Fibroblast of the conjunctiva (primary cell): ENCODE measurements around the gene TENM3.

Source experiments
- DNase-seq: peaks from one replicate; pipeline ENCODE4 v3.0.0-alpha.2; 2010; ENCODE audit warnings: low read depth

The TENM3 gene

DNA sequence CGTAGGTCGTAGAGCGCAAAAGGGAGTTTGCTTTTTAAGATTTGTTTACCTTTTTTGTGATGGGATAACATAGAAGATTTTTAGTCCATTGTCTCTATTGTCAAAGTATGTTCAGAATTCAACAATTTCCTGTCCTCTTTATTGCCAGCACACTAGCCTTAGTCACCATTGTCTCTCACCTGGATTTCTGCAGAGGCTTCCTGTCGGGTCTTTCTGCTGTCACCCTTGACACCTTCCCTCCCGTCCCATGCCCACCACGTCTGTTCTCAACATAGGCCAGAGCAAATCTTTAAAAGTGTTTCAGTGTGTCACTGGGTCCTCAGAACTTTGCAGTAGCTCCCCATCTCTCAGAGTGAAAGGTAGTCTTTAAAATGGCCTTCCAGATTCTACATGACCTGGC, 323.9 kb downstream of the TENM3 start:
- no peak for DNase-seq

DNA sequence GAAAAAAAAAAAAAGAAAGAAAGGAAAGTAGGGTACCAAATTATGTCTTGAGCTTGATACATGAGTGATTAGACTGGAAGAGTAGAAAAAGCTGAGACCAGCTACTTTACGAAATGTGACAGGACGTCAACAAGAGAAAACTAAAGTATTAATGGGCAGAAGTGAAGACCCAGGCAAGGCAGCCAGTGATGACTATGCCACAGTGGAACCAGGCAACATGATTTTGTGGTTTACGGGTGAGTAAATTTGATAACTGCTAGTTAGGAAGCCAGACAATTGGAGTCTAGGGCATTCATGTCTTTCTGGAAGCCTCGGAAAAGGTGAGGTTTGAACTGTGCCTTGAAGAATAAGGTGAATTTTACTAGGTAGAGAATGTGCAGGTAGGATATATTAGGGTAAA, 326.4 kb downstream of the TENM3 start:
- no peak for DNase-seq

DNA sequence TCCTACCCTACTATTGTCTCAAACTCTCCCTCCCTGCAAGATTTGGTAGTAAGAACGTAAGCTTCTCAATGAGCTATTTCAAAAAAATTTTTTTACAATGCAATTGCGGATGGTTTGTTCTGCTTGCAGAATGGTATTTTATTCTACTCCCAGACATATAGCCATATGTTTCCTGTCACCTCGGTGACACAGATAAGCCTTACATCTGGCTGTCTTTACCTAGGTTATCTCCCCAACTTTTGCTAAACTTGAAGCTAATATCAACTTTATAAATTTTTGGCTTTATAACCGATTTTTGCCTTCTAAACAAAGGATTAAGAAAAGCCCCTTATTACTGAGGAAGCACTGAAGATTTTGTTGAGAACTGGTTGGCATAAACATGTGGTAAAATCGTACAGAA, 331.5 kb downstream of the TENM3 start:
- no peak for DNase-seq

DNA sequence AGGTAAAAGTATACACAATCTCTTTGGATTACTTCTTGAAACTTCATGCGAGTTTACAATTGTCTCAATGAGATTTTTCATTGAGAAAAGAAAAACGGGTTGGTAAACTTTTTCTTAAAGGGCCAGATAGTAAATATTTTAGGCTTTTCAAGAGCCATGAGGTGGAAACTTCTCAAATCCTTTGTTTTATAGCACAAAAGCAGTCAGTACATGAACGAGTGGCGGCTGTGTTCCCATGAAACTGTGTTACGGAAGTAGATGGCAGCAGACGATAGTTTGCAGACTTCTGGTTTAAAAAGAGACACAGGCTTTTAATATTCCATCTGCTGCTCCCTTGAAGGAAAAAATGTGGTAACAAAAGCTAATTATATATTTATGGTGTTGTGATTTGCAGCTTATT, 332.0 kb downstream of the TENM3 start:
- no peak for DNase-seq

DNA sequence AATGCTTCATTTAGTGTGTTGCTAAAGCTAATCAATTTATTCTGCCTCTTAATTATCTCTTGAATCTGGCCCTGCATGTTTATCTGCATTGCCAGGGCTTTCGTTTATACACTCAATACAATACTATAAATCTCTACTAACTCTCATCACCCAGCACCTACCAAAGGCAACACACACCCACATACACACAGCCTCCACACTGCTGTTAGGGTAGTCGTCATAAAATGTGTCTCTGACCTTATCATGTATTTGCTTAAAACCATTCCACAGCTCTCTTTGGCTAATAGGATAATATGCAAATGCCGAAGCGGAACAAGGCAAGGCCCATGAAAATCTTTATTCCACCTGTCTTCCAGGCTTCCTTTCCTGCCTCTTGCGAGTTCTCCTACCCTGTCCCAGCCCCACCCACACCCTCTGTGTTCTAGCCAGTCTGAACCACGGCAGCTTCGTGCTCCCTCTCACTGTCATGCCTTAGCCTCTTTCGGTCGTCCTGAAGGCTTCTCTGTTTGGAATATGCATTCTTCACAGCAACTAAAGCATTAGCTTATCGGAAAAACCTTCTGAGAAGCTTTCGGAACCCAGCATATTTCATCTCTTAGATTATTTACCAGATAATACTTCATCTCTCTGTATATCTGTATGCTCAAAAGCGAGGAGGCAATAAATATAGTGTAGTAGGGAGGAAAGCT, 333.5 kb downstream of the TENM3 start:
- DNase-seq, result no peak

DNA sequence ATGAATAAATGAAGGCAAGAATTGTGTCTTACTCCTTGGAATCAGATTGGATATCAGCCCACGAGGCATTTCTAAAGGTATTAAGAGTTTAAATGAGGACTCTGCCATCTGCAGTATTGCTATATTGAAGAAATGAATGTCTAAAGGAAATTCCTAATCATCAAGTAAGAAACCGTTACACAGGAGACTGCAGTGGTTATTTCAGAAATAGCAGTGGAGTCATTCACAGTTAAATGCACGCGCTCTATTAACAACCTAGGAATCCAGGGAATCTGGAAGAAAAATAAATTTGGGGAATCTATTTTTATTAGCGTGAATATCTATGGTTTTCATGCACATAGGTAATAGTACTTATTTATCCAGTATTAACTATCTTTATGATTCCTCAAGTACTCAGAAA, 334.2 kb downstream of the TENM3 start:
- DNase-seq, result no peak

DNA sequence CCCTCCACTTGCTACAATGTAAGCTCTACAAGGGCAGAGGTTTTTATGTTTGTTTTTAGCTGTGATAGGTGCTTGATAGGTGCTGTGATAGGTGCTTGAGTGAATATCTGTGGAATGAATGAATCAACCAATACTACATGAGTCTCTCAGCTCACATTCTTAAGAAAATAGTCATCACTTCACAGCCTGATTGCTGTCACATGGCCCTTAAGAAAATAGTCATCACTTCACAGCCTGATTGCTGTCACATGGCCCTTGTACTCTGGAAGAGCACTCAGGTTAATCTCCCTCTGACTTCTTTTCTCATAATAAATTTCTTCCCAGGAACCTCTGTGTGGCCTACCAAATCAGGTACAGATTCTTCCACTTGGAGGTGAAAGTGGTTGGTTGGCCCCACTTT, 335.2 kb downstream of the TENM3 start:
- no peak for DNase-seq

DNA sequence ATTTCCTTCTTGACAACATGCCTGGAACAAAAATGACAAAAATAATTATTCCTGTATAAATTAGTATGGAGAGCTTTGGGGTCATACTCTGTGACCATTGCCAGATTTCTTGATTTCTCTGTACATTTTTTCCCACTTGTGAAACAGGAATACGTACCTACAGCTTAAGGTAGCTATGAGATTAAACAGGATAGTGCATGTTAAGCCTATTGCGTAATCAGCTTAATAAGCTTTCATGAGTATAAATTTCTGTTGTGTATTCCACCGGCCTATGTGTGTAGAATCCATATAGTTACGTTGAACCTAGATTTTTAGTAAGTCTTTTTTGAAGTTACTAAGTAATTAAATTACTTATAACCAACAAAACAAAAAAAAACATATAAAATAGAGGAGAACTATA, 339.0 kb downstream of the TENM3 start:
- DNase-seq, result no peak

DNA sequence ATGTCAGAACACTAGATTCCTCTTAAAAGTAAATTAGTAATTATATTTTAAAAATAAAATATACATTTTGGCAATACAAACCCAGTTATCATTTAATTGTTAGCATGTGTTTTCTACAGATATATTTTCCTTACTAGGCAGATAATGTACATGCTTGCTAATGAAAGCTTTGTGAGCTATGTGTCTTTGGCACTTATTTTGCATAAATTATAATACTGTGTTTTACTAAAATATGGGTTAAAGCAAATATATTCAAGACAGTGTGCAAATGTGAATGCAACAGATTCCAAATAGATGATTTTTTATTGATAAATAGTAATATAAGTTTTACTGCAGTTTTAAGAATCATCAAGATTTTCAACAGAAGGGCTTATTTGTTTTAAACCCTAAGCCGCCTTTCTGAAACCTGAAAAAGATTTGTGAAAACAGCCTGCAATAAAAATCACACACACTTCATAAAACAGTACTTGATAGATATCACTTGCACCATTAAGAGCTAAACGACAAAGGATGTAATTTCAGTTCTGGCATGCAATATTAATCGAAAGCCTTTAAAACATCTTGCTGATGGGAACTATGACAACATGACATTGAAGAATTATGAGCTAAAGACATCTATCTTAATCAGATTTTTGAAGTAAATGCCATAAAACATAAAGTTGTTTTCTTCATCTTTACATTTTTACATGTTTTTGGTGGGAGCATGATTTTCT, 340.7 kb downstream of the TENM3 start:
- DNase-seq, result no peak

DNA sequence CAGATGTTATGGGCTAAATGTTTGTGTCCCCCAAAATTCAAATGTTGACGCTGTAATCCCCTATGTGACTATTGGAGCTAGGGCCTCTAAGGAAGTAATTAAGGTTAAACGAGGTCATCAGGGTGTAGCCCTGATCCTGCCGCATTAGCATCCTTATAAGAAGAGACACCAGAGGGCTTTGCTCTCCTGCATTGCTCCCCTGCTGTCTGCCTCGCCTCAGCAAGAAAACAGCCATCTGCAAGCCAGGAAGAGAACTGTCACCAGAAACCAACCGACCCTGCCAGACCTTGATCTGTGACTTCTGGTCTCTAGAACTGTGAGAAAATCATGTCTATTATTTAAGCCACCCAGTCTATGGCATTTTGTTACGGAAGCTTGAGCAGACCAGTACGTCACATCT, 342.1 kb downstream of the TENM3 start:
- DNase-seq, result no peak

DNA sequence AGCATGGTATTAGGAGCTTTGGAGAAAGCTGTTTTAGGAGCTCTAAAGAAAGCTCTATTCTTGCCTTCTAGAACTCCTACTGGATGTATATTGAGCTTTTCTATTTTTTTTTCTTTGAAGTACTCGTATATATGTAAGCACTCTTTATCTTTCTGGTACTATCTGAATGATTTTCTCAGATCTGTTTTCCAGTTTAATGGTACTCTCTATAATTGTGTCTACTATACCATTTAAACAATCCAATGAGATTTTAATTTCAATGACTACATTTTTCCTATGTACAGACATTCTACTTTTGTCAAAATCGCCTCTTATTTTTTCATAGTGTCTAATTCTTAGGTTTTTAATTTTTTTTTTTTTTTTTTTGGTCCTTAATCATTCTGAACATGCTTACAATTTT, 345.9 kb downstream of the TENM3 start:
- no peak for DNase-seq

DNA sequence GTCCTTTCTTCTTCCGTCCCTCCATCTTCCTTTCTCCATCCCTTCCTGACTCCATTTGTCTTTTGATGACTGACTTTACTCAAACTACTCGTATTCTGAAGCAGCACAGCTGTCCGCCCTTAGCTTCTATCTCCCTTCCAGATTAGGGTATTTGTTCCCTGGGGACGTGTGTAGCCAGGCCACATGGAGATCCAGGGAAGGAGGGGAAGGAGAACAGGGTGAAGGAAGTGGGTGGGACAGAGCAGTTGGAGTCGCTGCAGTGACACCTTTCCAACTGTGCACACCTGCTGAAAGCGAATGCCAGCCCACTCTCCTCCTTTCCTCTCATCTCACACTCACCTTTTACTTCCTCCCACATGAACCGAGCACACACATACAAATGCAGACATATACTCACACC, 350.2 kb downstream of the TENM3 start:
- DNase-seq, result no peak

DNA sequence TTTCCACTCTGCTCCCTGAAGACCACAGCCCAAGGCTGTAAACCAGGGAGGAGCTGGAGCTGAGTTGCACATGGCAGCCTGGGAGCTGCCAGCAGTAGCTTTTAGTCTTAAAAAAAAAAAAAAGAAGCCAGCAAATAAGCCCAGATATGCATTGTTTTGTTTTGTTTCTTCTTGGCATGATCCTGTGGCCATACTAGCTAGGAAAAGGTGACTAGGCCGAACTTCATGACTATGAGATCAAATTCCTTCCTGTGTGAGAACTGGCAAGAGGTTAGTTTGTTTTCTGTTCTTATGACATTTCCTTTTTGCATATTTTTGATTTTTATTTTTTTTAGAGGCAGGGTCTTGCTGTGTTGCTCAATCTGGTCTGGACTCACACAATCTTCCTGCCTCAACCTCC, 350.7 kb downstream of the TENM3 start:
- no peak for DNase-seq

DNA sequence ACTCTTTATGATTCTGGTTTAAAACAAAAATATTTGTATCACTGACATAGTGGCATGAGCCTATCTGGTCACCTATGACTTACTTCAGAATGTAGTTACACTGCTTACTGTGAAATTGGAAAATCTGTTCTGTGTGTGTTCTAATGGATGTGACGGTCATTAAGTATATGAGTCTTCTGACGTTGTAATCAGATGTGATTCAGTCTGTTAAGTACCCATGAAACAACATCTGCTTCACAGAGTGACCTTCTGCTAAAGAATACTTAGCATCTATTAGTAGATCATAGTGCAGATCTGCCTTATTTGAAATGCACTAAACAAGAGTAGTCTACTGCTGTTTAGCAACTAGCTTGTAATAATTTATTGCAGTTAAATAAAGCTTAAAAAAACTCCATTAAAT, 356.9 kb downstream of the TENM3 start:
- DNase-seq, result no peak

DNA sequence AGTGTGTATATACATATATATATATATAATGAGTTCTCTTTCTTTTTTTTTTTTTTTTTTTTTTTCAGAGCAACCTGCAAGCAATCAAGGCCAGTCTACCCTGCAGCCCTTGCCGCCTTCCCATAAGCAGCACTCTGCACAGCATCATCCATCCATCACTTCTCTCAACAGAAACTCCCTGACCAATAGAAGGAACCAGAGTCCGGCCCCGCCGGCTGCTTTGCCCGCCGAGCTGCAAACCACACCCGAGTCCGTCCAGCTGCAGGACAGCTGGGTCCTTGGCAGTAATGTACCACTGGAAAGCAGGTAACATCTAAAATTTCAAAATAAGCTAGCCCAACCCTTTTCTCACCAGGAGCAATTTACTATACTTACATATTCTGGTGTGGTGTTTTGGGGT, 357.7 kb downstream of the TENM3 start:
- DNase-seq, result no peak

DNA sequence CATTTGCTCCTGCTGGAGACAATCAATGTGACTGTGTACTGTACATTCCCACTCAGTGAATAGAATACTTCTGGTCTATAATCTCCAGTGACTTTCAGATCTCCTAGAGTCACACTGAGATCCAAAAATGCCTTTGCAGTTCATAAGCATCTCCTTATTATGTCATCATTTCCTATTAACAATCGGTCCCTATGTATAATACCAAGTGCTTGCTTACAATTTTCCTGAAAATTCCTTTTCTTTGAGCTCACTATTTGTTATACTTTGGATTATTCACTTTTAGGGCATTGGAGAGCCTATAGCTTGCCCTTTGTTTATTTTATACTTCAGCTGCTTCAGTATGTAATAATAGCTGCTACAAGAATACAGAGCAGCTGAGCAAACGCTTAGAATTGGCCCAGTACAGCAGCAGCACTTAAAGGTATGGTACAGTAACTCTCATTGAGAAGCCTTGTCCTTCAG, 361.0 kb downstream of the TENM3 start:
- DNase-seq, result no peak

DNA sequence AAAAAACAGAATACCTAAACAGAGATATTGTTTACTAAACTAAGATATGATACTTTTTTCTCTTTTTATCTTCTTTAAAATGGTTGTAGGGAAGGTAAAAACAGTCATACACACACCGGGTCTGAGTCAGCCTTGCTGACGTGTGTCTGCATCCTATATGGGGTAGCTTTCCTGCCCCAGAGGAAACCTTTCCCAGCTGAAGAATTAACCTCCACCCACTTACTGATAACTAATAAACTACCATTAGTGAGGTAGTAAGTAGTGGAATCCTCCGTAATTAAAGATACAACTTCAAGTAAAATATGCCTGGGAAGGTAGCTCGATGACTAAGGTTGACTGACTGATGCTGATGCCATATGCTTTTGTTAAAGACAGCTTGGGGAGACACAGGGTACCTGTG, 361.8 kb downstream of the TENM3 start:
- DNase-seq, result no peak

DNA sequence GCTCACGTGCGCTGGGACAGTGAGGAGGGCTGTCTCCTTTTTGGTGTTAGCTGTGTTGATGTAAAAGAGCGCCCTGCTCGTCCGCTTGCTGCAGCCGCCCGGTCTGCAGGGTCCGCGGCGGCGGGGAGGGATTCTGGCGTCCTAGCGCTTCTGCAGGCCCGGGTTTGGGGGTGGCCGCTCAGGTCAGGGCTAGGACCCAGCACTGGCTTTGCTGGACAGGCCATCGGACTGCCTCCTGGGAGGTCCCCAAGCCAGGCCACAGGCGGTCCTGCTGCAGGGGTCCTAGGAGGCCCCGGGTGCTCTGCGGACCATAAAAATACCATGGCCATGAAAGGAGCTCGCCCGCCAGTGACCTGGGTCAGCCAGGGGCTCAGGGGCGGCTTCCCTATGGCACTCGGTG, 365.3 kb downstream of the TENM3 start:
- DNase-seq, result no peak

DNA sequence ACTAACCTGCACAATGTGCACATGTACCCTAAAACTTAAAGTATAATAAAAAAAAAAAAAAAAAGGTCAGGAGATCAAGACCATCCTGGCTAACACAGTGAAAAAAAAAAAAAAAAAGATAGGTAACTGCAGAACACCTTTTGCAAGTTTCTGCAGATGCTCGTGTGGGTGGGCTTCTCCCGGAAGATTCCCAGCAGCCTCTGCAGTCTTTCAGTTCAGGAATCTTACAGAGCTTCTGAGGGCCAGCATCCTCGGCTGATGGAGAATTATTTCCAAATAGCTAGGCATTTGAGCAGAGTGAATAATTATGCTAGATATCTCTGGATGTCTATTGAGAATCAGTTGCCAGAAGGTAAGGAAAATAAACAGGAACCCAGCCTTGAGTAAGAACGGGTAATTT, 373.3 kb downstream of the TENM3 start:
- DNase-seq, result no peak

DNA sequence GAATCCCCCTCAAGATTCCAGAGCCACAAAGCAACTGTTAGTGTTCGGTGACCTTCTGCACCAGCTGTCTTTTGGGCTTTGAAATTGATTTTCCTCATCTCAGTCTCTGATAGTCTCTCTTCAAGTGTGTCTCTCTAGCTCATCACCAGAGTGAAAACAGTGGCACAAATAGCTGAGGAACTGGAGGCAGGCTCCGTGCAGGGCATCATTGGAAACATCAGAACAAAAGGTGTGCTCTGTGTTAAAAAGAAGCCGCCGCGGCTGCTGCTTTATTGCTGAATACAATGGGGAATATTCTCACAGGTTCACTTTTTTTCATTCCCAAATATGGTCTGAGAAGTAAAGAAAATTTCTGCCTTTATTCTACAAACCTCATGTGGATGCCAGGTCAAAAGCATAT, 376.5 kb downstream of the TENM3 start:
- DNase-seq, result no peak

DNA sequence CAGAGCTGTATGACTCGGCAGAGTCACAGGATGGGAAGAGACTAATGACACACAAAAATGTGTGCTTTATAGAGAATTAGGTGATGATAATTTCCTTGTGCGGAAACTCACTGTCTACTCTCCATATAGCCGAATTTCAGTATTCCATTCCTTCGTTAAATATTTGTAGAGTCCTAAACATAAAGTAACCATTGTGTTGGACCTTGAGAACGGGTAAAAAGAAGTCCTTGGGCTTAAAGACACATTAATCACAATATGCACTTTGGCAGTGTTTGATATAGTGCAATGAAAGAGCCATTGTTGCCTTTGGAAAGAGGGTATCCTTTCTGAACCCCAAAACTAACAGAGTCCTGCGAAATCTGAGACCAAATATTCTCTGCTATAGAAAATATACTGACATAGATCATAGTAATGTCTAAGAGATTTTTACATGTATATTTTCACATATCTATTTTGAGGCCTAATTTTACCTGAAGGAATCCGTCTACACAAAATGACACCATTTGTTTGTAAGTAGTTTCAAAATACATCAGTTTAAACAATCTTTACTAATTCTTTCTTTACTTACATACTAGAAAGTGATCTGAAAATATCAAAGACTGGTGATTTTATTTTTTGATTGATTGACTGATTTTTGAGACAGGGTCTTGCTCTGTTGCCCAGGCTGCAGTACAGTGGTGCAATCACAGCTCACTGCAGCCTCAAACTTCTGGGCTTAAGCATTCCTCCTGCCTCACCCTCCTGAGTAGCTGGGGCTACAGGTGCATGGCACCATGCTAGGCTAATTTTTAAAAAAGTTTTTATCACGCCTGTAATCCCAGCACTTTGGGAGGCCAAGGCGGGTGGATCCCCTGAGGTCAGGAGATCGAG, 377.1 kb downstream of the TENM3 start:
- DNase-seq, result no peak

DNA sequence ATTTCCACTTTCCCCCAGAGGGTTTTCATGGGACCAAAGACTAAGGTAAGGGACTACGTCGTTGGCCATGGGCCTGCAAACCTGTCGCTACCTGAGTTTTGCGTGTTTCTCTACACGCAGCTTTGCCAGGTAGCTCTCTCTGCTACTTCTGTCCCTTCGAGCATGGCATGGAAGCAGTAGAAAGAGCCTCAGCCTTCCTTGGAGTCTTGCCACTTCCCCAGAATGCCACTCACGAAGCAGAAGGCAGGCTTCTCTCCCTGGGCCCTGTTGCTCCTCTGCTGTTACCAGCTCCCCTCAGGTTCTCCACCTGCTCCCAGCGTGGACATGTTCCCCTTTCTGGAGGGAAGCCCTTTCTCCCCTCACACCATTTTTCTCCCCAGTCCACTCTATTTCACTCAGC, 381.1 kb downstream of the TENM3 start:
- no peak for DNase-seq

DNA sequence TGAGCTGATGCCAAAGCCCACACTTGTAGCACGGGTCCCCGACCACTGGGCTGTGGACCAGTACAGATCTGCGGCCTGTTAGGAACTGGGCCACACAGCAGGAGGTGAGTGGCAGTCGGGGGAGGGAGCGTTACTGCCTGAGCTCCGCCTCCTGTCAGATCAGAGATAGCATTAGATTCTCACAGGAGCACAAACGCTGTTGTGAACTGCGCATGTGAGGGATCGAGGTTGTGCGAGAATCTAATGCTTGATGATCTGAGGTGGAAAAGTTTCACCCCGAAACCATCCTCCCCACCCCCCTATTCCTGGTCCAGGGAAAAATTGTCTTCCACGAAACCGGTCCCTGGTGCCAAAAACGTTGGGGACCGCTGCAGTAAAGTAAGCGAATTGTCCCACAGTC, 382.0 kb downstream of the TENM3 start:
- DNase-seq, result no peak
